ENCODE results near the gene PIK3CG. TPM values are rescaled to one million over a fixed set of nuclear protein-coding genes. Genes with fewer than 3 reads are reported as not detected.
"Not testable (repeated sequence)": the region's sequence is repeated elsewhere in the genome, so short reads cannot be mapped to it uniquely, and the experiment has no call there.

PIK3CG gene
- total RNA-seq, 1 experiment from 2014 or later: not detected

GRCh38 chr7:106891548-106892410, 26.7 kb downstream of the PIK3CG start:
- no peaks in the 10 kb centered on the region for H3K27me3 Mint-ChIP-seq (ENCODE audit: unreplicated experiment)
- H3K36me3 Mint-ChIP-seq (ENCODE audit: insufficient read depth, unreplicated experiment): no peaks in the 10 kb centered on the region
- H3K27ac Mint-ChIP-seq (ENCODE audit: unreplicated experiment): no peak overlapping the region
- no peak for TF ChIP-seq CTCF (IDR thresholded peaks at IDR 0.05; ENCODE audit: unreplicated experiment)
- H3K4me1 Mint-ChIP-seq (ENCODE audit: low read depth, unreplicated experiment): no peaks in the 10 kb centered on the region
- CTCF ChIA-PET: no interaction called here
- no peak for DNase-seq
- no peak overlapping the region for H3K4me3 Mint-ChIP-seq (ENCODE audit: low read depth, unreplicated experiment)
- no TSS peak for BruUV-seq (replicated peaks)
- H3K9me3 Mint-ChIP-seq (ENCODE audit: low read depth, unreplicated experiment): no peaks in the 10 kb centered on the region
- intact Hi-C loops (cut with micrococcal nuclease; ENCODE audit: unreplicated experiment): no loop called here

- H3K4me3 Mint-ChIP-seq (ENCODE audit: low read depth, unreplicated experiment): no peak overlapping the region
- intact Hi-C loops (cut with micrococcal nuclease; ENCODE audit: unreplicated experiment): no loop called here
- peaks cover 2% of the 10 kb centered on the region for H3K9me3 Mint-ChIP-seq (ENCODE audit: low read depth, unreplicated experiment)
- CTCF ChIA-PET: no interaction called here
- H3K27me3 Mint-ChIP-seq (ENCODE audit: unreplicated experiment): no peaks in the 10 kb centered on the region
- no peak for DNase-seq
- no peak overlapping the region for H3K27ac Mint-ChIP-seq (ENCODE audit: unreplicated experiment)
- BruUV-seq (replicated peaks): no TSS peak
- H3K36me3 Mint-ChIP-seq (ENCODE audit: insufficient read depth, unreplicated experiment): no peaks in the 10 kb centered on the region
- no peaks in the 10 kb centered on the region for H3K4me1 Mint-ChIP-seq (ENCODE audit: low read depth, unreplicated experiment)
- no peak for TF ChIP-seq CTCF (IDR thresholded peaks at IDR 0.05; ENCODE audit: unreplicated experiment)
Observed at GRCh38 chr7:106893591-106893990, 28.5 kb downstream of the PIK3CG start.

- CTCF ChIA-PET: no interaction called here
- Mint-ChIP-seq H3K27me3 (ENCODE audit: unreplicated experiment) (no peaks in the 10 kb centered on the region), H3K27ac (ENCODE audit: unreplicated experiment) (no peak overlapping the region), H3K36me3 (ENCODE audit: insufficient read depth, unreplicated experiment) (no peaks in the 10 kb centered on the region), H3K9me3 (ENCODE audit: low read depth, unreplicated experiment) (peaks cover 2% of the 10 kb centered on the region), H3K4me3 (ENCODE audit: low read depth, unreplicated experiment) (no peak overlapping the region), H3K4me1 (ENCODE audit: low read depth, unreplicated experiment) (no peaks in the 10 kb centered on the region)
- intact Hi-C loops (cut with micrococcal nuclease; ENCODE audit: unreplicated experiment): no loop called here
- no TSS peak for BruUV-seq (replicated peaks)
- DNase-seq: no peak
- TF ChIP-seq CTCF (IDR thresholded peaks at IDR 0.05; ENCODE audit: unreplicated experiment): no peak
Observed at GRCh38 chr7:106895246-106895864, 30.3 kb downstream of the PIK3CG start.

- no peaks in the 10 kb centered on the region for H3K36me3 Mint-ChIP-seq (ENCODE audit: insufficient read depth, unreplicated experiment)
- no peak overlapping the region for H3K4me3 Mint-ChIP-seq (ENCODE audit: low read depth, unreplicated experiment)
- no peak for TF ChIP-seq CTCF (IDR thresholded peaks at IDR 0.05; ENCODE audit: unreplicated experiment)
- H3K27ac Mint-ChIP-seq (ENCODE audit: unreplicated experiment): no peak overlapping the region
- intact Hi-C loops (cut with micrococcal nuclease; ENCODE audit: unreplicated experiment): no loop called here
- no TSS peak for BruUV-seq (replicated peaks)
- H3K9me3 Mint-ChIP-seq (ENCODE audit: low read depth, unreplicated experiment): peaks cover 2% of the 10 kb centered on the region
- CTCF ChIA-PET: no interaction called here
- H3K27me3 Mint-ChIP-seq (ENCODE audit: unreplicated experiment): no peaks in the 10 kb centered on the region
- DNase-seq: no peak
- H3K4me1 Mint-ChIP-seq (ENCODE audit: low read depth, unreplicated experiment): no peaks in the 10 kb centered on the region
Observed at GRCh38 chr7:106896231-106896630, 31.1 kb downstream of the PIK3CG start.

GRCh38 chr7:106897553-106897952, 32.5 kb downstream of the PIK3CG start:
- intact Hi-C loops (cut with micrococcal nuclease; ENCODE audit: unreplicated experiment); DNase-seq; H3K4me1 Mint-ChIP-seq (ENCODE audit: low read depth, unreplicated experiment); H3K9me3 Mint-ChIP-seq (ENCODE audit: low read depth, unreplicated experiment); H3K27ac Mint-ChIP-seq (ENCODE audit: unreplicated experiment); H3K4me3 Mint-ChIP-seq (ENCODE audit: low read depth, unreplicated experiment); CTCF ChIA-PET; H3K27me3 Mint-ChIP-seq (ENCODE audit: unreplicated experiment); BruUV-seq (replicated peaks); H3K36me3 Mint-ChIP-seq (ENCODE audit: insufficient read depth, unreplicated experiment): not testable (repeated sequence)

- H3K27me3 Mint-ChIP-seq (ENCODE audit: unreplicated experiment); H3K36me3 Mint-ChIP-seq (ENCODE audit: insufficient read depth, unreplicated experiment); H3K4me3 Mint-ChIP-seq (ENCODE audit: low read depth, unreplicated experiment); H3K9me3 Mint-ChIP-seq (ENCODE audit: low read depth, unreplicated experiment); DNase-seq; intact Hi-C loops (cut with micrococcal nuclease; ENCODE audit: unreplicated experiment); CTCF ChIA-PET; BruUV-seq (replicated peaks); H3K4me1 Mint-ChIP-seq (ENCODE audit: low read depth, unreplicated experiment); H3K27ac Mint-ChIP-seq (ENCODE audit: unreplicated experiment): not testable (repeated sequence)
Observed at GRCh38 chr7:106898967-106899366, 33.9 kb downstream of the PIK3CG start.

All from Calu3 (cell line).